CD4-positive, alpha-beta memory T cell (primary cell): Measurements from ENCODE around the gene LNP1. TPM values are rescaled to one million over a fixed set of nuclear protein-coding genes. Genes with fewer than 3 reads are reported as not detected.

Experiments
- CTCF ChIA-PET: fragments of 350-600 bp; sonication (Branson Sonifier 250); formaldehyde crosslinking; loops from one replicate; lab custom pipeline; 2021; ENCODE audit warnings: inconsistent platforms; ENCODE audit not compliant: partially characterized antibody; lab: Charles Lee
- POLR2A ChIA-PET: fragments of 350-600 bp; sonication (Branson Sonifier 250); formaldehyde crosslinking; loops from one replicate; lab custom pipeline; 2021; ENCODE audit not compliant: partially characterized antibody; lab: Charles Lee
- DNase-seq, 5 donors: peaks; one replicate each; pipeline versions ENCODE4 v3.0.0 to v3.0.0-alpha.2; 2020 to 2022; ENCODE audit warnings: mixed read lengths in 1 of 5
- H3K27ac ChIP-seq: one replicate; pipeline ENCODE4 v1.7.0; 2013; ENCODE audit warnings: low read depth, low read length
- H3K27me3 ChIP-seq: 2 replicates; pipeline ENCODE4 v1.7.0; 2013; ENCODE audit warnings: mild to moderate bottlenecking, low read length, moderate library complexity; ENCODE audit not compliant: insufficient read depth
- H3K36me3 ChIP-seq: 2 replicates; pipeline ENCODE4 v1.7.0; 2013; ENCODE audit warnings: mild to moderate bottlenecking, low read length, moderate library complexity; ENCODE audit not compliant: insufficient read depth
- H3K4me1 ChIP-seq: 2 replicates; pipeline ENCODE4 v1.7.0; 2013; ENCODE audit warnings: mild to moderate bottlenecking, low read length, moderate library complexity; ENCODE audit not compliant: insufficient read depth
- H3K4me3 ChIP-seq, 2 donors: one replicate each; pipeline ENCODE4 v1.7.0; 2013; ENCODE audit warnings: low read length in 2 of 2, mild to moderate bottlenecking in 1 of 2
- H3K9me3 ChIP-seq, 2 donors: one replicate each; pipeline ENCODE4 v1.7.0; 2013; ENCODE audit warnings: low read length in 2 of 2, control low read depth in 1 of 2; ENCODE audit not compliant: control insufficient read depth in 1 of 2
- H3K27ac Mint-ChIP-seq, 7 donors: one replicate each; pipeline ENCODE4 v1.8.0; 2020 to 2021; ENCODE audit warnings: mixed read lengths in 7 of 7, mild to moderate bottlenecking in 6 of 7, inconsistent platforms in 3 of 7, moderate library complexity in 3 of 7
- H3K27me3 Mint-ChIP-seq, 2 donors: one replicate each; pipeline ENCODE4 v1.8.0; 2020 to 2021; ENCODE audit warnings: mixed read lengths in 2 of 2
- H3K36me3 Mint-ChIP-seq, 2 donors: one replicate each; pipeline ENCODE4 v1.8.0; 2020 to 2021; ENCODE audit warnings: mixed read lengths in 2 of 2, inconsistent platforms in 1 of 2, mild to moderate bottlenecking in 1 of 2
- H3K4me1 Mint-ChIP-seq, 4 donors: one replicate each; pipeline ENCODE4 v1.8.0; 2020 to 2021; ENCODE audit warnings: mixed read lengths in 4 of 4, mild to moderate bottlenecking in 1 of 4
- H3K4me3 Mint-ChIP-seq, 8 donors: one replicate each; pipeline ENCODE4 v1.8.0; 2020 to 2021; ENCODE audit warnings: mixed read lengths in 8 of 8, mild to moderate bottlenecking in 7 of 8, moderate library complexity in 6 of 8, inconsistent platforms in 3 of 8
- H3K9me3 Mint-ChIP-seq, 8 donors: one replicate each; pipeline ENCODE4 v1.8.0; 2020 to 2021; ENCODE audit warnings: mixed read lengths in 8 of 8, mild to moderate bottlenecking in 5 of 8, inconsistent platforms in 3 of 8, moderate library complexity in 1 of 8
- intact Hi-C: fragments of 100-400 bp; cut with micrococcal nuclease; formaldehyde crosslinking; loops from one replicate; pipeline ENCODE4 v1.15.1; 2023
- polyA plus RNA-seq, 2 donors: library from polyadenylated mRNA; unstranded; fragments of 300-500 nt; fragmentation: Illumina TruSeq; gene quantifications; one replicate each; pipeline ENCODE4 v1.2.3, GENCODE V29; 2021
- total RNA-seq, 2 experiments: library from RNA; stranded (reverse); gene quantifications; one replicate each; pipeline ENCODE4 v1.2.3, GENCODE V29; 2021

Gene LNP1
- total and polyA plus RNA-seq, 4 experiments from 2014 or later, result 0.61 to 2.2 (median 1.7) TPM

- CTCF ChIA-PET, result no interaction called here
- intact Hi-C loops, result no loop called here
- H3K4me1 ChIP-seq, result no peaks in the 10 kb centered on the region
- H3K9me3 Mint-ChIP-seq, result no peaks in the 10 kb centered on the region
- H3K4me1 Mint-ChIP-seq, result no peaks in the 10 kb centered on the region
- POLR2A ChIA-PET, result no interaction called here
- no peaks in the 10 kb centered on the region for H3K36me3 ChIP-seq
- H3K36me3 Mint-ChIP-seq, result peaks cover 0 to 3% of the 10 kb centered on the region in 2 donors
- DNase-seq, result no peak
- H3K27ac Mint-ChIP-seq, result no peak overlapping the region
- no peak overlapping the region for H3K4me3 Mint-ChIP-seq
- H3K27ac ChIP-seq, result no peak overlapping the region
- peaks cover 6 to 8% of the 10 kb centered on the region in 2 donors for H3K27me3 Mint-ChIP-seq
- no peaks in the 10 kb centered on the region for H3K9me3 ChIP-seq
- no peak overlapping the region for H3K4me3 ChIP-seq
- H3K27me3 ChIP-seq, result peaks cover 5% of the 10 kb centered on the region
Measured at GRCh38 chr3:100427699-100428098, 26.4 kb downstream of the LNP1 start.

GRCh38 chr3:100429187-100429716 lies 27.9 kb downstream of the LNP1 start:
- no peak overlapping the region for H3K4me3 ChIP-seq
- H3K9me3 ChIP-seq, result no peaks in the 10 kb centered on the region
- no peak overlapping the region for H3K4me3 Mint-ChIP-seq
- intact Hi-C loops, result no loop called here
- no peak overlapping the region for H3K27ac ChIP-seq
- no peaks in the 10 kb centered on the region for H3K4me1 Mint-ChIP-seq
- POLR2A ChIA-PET, result no interaction called here
- CTCF ChIA-PET, result no interaction called here
- no peak for DNase-seq
- H3K36me3 ChIP-seq, result no peaks in the 10 kb centered on the region
- H3K9me3 Mint-ChIP-seq, result no peaks in the 10 kb centered on the region
- no peaks in the 10 kb centered on the region for H3K4me1 ChIP-seq
- H3K27ac Mint-ChIP-seq, result no peak overlapping the region
- H3K36me3 Mint-ChIP-seq, result peaks cover 0 to 3% of the 10 kb centered on the region in 2 donors
- H3K27me3 Mint-ChIP-seq, result peaks cover 6 to 7% of the 10 kb centered on the region in 2 donors
- peaks cover 5% of the 10 kb centered on the region for H3K27me3 ChIP-seq

GRCh38 chr3:100436951-100437350 lies 35.6 kb downstream of the LNP1 start:
- no peaks in the 10 kb centered on the region for H3K27me3 ChIP-seq
- Mint-ChIP-seq H3K36me3 (no peaks in the 10 kb centered on the region), H3K27me3 (no peaks in the 10 kb centered on the region), H3K4me3 (no peak overlapping the region), H3K4me1 (peaks cover 7 to 9% (median 8%) of the 10 kb centered on the region in 4 donors), H3K9me3 (peaks cover 0 to 6% (median 0%) of the 10 kb centered on the region in 8 donors), H3K27ac (no peak overlapping the region)
- H3K4me3 ChIP-seq, result no peak overlapping the region
- no peaks in the 10 kb centered on the region for H3K9me3 ChIP-seq
- ChIA-PET POLR2A (no interaction called here), CTCF (interaction anchor here (1.4 kb wide), 1 partner anchor 26 kb away, joined by 6 read pairs; no protein-coding TSS in a partner anchor)
- DNase-seq, result no peak
- peaks cover 7% of the 10 kb centered on the region for H3K4me1 ChIP-seq
- intact Hi-C loops, result no loop called here
- no peaks in the 10 kb centered on the region for H3K36me3 ChIP-seq
- H3K27ac ChIP-seq, result no peak overlapping the region

GRCh38 chr3:100437721-100438622 lies 36.6 kb downstream of the LNP1 start:
- Mint-ChIP-seq H3K9me3 (peaks cover 0 to 6% (median 0%) of the 10 kb centered on the region in 8 donors), H3K27me3 (no peaks in the 10 kb centered on the region), H3K4me1 (peaks cover 7 to 9% (median 8%) of the 10 kb centered on the region in 4 donors), H3K36me3 (no peaks in the 10 kb centered on the region), H3K4me3 (no peak overlapping the region), H3K27ac (no peak overlapping the region)
- no peak overlapping the region for H3K27ac ChIP-seq
- no peaks in the 10 kb centered on the region for H3K9me3 ChIP-seq
- DNase-seq, result no peak
- ChIA-PET POLR2A (no interaction called here), CTCF (interaction anchor here (1.4 kb wide), 1 partner anchor 25 kb away, joined by 6 read pairs; no protein-coding TSS in a partner anchor)
- H3K4me1 ChIP-seq, result peaks cover 7% of the 10 kb centered on the region
- H3K36me3 ChIP-seq, result no peaks in the 10 kb centered on the region
- intact Hi-C loops, result no loop called here
- no peak overlapping the region for H3K4me3 ChIP-seq
- no peaks in the 10 kb centered on the region for H3K27me3 ChIP-seq

- H3K36me3 Mint-ChIP-seq, result no peaks in the 10 kb centered on the region
- ChIA-PET POLR2A (no interaction called here), CTCF (no interaction called here)
Measured at GRCh38 chr3:100438623-100438974, 37.3 kb downstream of the LNP1 start.

GRCh38 chr3:100440895-100441294 lies 39.6 kb downstream of the LNP1 start:
- ChIA-PET POLR2A (no interaction called here), CTCF (interaction anchor here (0.9 kb wide), 1 partner anchor 22 kb away, joined by 3 read pairs; no protein-coding TSS in a partner anchor)
- Histone ChIP-seq H3K4me1 (peaks cover 7% of the 10 kb centered on the region), H3K27me3 (no peaks in the 10 kb centered on the region), H3K36me3 (no peaks in the 10 kb centered on the region), H3K27ac (no peak overlapping the region), H3K9me3 (no peaks in the 10 kb centered on the region), H3K4me3 (no peak overlapping the region)
- Mint-ChIP-seq H3K4me1 (peaks cover 7 to 9% (median 8%) of the 10 kb centered on the region in 4 donors), H3K4me3 (peak overlapping the region in 3 of 8 donors; percentile 12 to 41 (median 14)), H3K9me3 (peaks cover 0 to 3% (median 0%) of the 10 kb centered on the region in 8 donors), H3K27ac (peak overlapping the region in 2 of 7 donors; percentile 2 to 9), H3K27me3 (peaks cover 0 to 2% of the 10 kb centered on the region in 2 donors), H3K36me3 (no peaks in the 10 kb centered on the region)
- intact Hi-C loops, result no loop called here
- peak in 4 of 5 donors; percentile 0 to 4 (median 4) for DNase-seq

More at GRCh38 chr3:100438623-100438974, 37.3 kb downstream of the LNP1 start:
- DNase-seq, result no peak
- Histone ChIP-seq H3K36me3 (no peaks in the 10 kb centered on the region), H3K27me3 (no peaks in the 10 kb centered on the region), H3K4me3 (no peak overlapping the region), H3K9me3 (no peaks in the 10 kb centered on the region), H3K27ac (no peak overlapping the region), H3K4me1 (peaks cover 7% of the 10 kb centered on the region)
- H3K4me3 Mint-ChIP-seq, result no peak overlapping the region
- H3K27ac Mint-ChIP-seq, result no peak overlapping the region
- intact Hi-C loops, result no loop called here
- H3K27me3 Mint-ChIP-seq, result no peaks in the 10 kb centered on the region
- H3K4me1 Mint-ChIP-seq, result peaks cover 7 to 9% (median 8%) of the 10 kb centered on the region in 4 donors
- H3K9me3 Mint-ChIP-seq, result peaks cover 0 to 6% (median 0%) of the 10 kb centered on the region in 8 donors

- ChIA-PET POLR2A (no interaction called here), CTCF (no interaction called here)
- H3K27me3 Mint-ChIP-seq, result peaks cover 0 to 5% of the 10 kb centered on the region in 2 donors
- H3K27ac Mint-ChIP-seq, result no peak overlapping the region
- no peaks in the 10 kb centered on the region for H3K36me3 Mint-ChIP-seq
- H3K4me1 Mint-ChIP-seq, result peaks cover 7 to 9% (median 8%) of the 10 kb centered on the region in 4 donors
- DNase-seq, result no peak
- H3K4me3 ChIP-seq, result no peak overlapping the region
- H3K36me3 ChIP-seq, result no peaks in the 10 kb centered on the region
- peaks cover 0 to 10% (median under 1%) of the 10 kb centered on the region in 8 donors for H3K9me3 Mint-ChIP-seq
- no peak overlapping the region for H3K4me3 Mint-ChIP-seq
- H3K4me1 ChIP-seq, result peaks cover 7% of the 10 kb centered on the region
- no peaks in the 10 kb centered on the region for H3K27me3 ChIP-seq
- no peaks in the 10 kb centered on the region for H3K9me3 ChIP-seq
- no peak overlapping the region for H3K27ac ChIP-seq
- intact Hi-C loops, result no loop called here
Measured at GRCh38 chr3:100443690-100444089, 42.4 kb downstream of the LNP1 start.
